ENCODE results near the gene MAP2. TPM values are rescaled to one million over a fixed set of nuclear protein-coding genes. Genes with fewer than 3 reads are reported as not detected.

The MAP2 gene, protein sequence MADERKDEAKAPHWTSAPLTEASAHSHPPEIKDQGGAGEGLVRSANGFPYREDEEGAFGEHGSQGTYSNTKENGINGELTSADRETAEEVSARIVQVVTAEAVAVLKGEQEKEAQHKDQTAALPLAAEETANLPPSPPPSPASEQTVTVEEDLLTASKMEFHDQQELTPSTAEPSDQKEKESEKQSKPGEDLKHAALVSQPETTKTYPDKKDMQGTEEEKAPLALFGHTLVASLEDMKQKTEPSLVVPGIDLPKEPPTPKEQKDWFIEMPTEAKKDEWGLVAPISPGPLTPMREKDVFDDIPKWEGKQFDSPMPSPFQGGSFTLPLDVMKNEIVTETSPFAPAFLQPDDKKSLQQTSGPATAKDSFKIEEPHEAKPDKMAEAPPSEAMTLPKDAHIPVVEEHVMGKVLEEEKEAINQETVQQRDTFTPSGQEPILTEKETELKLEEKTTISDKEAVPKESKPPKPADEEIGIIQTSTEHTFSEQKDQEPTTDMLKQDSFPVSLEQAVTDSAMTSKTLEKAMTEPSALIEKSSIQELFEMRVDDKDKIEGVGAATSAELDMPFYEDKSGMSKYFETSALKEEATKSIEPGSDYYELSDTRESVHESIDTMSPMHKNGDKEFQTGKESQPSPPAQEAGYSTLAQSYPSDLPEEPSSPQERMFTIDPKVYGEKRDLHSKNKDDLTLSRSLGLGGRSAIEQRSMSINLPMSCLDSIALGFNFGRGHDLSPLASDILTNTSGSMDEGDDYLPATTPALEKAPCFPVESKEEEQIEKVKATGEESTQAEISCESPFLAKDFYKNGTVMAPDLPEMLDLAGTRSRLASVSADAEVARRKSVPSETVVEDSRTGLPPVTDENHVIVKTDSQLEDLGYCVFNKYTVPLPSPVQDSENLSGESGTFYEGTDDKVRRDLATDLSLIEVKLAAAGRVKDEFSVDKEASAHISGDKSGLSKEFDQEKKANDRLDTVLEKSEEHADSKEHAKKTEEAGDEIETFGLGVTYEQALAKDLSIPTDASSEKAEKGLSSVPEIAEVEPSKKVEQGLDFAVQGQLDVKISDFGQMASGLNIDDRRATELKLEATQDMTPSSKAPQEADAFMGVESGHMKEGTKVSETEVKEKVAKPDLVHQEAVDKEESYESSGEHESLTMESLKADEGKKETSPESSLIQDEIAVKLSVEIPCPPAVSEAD (N-terminal part only)
- 1 to 10 TPM; 2.1 to 6.0 TPM for total RNA-seq

DNA sequence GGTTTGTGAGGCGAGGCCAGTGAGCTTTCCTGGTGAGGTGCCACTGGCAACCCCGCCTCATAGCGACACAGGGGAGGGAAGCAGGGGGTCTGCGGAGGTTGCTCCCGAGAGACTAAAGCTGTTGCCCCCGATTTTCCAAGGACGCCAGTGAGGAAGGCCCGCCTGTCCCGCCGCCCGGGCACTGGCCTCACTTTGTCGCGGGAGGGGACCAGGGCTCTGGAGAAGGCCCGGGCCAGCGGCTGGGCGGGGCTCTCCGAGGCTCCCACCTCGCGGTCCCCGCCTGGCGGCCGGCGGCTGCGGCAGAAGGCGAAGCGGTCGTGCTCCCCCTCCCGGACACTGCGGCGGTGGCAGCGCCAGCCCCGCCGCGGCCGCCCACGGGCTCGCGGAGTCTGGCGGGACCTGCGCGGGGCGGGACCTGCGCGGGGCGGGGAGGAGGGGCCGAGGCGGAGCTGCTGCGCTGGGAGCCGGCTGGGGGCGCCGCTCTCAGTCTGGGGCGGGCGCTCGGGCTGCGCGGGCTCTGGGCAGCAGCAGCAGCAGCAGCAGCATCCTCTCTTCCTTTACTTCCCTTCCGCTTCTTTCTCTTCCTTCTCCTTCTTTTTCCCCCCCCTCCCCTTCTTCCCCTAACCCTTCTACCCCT is at the start of gene MAP2:
Gene MAP2 (plus strand): TSS at position 486 of the 637 bp plus-strand sequence. CDS start 229,124 bp downstream, outside the sequence.

DNA sequence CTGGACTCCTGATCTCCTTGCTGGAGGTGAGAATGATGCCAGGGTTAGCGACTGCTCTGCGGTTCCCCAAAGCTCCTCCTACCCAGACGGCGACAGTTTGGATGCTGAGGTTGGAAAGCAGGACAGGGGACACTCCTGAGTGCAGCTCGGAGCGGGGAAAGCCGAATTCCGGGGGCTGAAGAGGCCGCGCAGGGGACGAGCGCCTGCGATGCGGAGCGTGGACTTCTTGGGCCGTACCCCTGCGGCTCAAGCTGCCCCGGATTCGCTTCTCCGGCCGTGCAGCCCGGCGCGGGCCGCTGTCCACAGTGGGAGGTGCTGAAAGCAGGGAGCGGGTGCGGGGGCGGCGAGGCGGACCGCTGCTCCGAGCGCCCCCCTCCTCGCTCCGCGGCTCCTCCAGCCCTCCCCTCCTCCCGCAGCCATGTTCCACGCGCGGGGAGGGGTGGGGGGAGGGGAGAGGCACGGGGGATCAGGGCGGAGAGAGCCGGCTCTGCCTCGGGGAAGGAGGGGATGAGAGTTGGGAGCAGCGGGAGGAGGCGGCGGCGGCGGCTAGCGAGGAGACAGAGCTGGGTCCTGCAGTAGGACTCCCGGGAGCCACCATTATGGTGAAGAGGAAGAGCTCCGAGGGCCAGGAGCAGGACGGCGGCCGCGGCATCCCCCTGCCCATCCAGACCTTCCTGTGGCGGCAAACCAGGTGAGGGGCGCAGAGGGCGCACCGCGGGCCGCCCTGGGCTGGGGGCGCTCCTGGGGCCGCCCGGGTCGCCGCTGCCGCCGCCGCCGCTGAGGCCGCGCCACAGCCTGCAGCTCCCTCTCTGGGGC is 347.8 kb downstream of the MAP2 start, which contains the start of gene UNC80:
Gene UNC80 (plus strand): TSS at position 359 of the 816 bp plus-strand sequence. CDS start 241 bp downstream, at position 600.

Small RNA genes lying within 50 kb of the gene (small RNA-seq; reads per million reads assigned to genes)
- 0 reads per million in 2 donors for gene RNA5SP118

Data from melanocyte of skin (primary cell).